Activated CD8-positive, alpha-beta memory T cell treated with anti-CD3 and anti-CD28 coated beads, Interleukin-2, amount 50 U/mL, for 4 hours (primary cell): ENCODE measurements around the gene PITPNC1.
A peak's percentile ranks its signal among the peaks of the same experiment; 100 is the strongest.
"Not testable (repeated sequence)": the region's sequence is repeated elsewhere in the genome, so short reads cannot be mapped to it uniquely, and the experiment has no call there.

Experiments used
- DNase-seq: peaks from one replicate; pipeline ENCODE4 v3.0.0-alpha.2; 2020

PITPNC1 gene

DNA sequence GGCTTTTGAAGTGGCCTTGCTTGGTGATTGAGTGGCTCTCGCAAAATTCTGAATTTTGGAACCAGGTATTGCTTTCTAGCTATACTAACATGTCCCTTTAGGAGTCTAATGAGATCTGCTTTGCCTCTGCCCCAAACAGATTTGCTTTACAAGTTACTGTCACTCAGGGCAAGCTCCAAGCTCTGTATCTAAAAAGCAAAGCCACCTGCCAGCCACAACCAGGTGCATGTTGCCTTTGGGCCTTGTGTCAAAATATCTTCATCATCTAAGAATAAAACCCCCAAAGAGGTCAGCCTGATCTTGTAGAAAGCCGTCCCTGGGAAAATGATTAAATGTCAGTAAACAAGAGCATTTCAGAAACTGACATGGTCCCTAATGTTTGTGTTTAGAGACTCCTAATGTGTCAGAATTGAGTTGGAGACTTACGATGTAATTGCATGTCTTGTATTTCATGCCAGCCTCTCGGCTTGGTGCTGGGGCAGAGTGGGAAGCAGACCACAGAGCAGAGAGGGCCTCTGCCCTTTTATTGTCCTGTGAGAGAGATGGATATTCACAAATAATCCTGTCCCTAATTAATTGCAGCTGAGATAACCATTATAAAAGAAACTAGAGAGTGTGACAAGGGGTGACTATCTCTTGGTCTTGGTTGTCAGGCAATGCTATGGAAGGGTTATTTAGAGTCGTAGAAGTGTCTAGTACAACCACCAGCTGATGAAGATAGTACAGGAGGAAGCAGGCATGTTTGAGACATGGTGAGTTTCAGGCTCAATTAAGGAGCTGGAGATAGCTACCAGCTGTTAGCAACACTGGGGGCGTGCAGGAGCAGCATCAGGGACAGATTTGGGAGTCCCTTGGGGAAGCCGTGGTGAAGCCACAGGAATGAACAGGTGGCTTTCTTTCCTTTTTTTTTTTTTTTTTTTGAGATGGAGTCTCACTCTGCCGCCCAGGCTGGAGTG is 90.7 kb downstream of the PITPNC1 start:
- no peak for DNase-seq

GRCh38 chr17:67469208-67469980 is 92.3 kb downstream of the PITPNC1 start:
- DNase-seq = no peak

DNA sequence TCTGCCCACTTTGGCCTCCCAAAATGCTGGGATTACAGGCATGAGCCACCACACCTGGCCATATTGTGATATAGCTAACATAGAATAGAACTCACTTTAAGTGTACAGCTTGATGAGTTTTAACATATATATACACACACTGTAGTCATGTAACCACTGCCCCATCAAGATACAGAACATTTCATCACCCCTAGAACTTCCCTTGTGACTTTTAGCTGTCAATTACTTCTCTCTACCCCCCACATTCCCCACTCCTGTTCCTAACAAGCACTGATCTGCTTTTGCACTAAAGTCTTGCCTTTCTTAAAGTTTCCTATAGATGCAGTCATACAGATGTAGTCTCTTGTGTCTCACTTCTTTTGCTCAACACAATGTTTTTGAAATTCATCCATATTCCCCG is 93.1 kb downstream of the PITPNC1 start:
- no peak for DNase-seq

GRCh38 chr17:67471118-67471517 is 94.0 kb downstream of the PITPNC1 start:
- no peak for DNase-seq

- not testable (repeated sequence) for DNase-seq
These were observed 95.5 kb downstream of the PITPNC1 start for GRCh38 chr17:67472606-67473005.

DNA sequence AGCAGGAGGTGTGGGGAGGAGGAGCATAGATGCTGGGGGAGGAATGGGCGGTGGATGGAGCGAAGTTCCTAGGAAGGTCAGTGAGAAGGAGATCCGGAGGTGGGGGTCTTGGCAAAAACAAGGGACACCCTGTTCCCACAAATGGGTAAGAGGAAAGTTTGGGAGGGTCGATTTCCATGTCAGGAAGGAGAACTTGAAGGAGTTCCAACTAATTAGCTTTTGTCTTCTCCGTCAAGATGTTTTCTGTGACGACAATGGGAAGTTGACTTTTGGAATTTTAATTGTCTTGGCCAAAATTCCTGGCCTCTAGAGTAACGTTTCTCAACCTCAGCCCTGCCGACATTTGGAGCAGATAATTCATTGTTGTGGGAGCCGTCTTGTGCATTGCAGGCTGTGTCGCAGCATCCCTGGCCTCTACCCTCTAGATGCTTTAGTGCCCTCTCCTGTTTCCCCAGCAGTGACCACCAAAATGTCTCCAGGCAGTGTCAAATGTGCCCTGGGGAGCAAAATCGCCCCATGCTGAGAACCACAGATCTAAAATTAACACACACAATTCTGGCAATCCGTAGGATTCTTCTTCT is 97.1 kb downstream of the PITPNC1 start:
- no peak for DNase-seq

GRCh38 chr17:67475161-67475937 is 98.3 kb downstream of the PITPNC1 start:
- DNase-seq = peak; percentile 86

- peak; percentile 27 for DNase-seq
These were observed 99.8 kb downstream of the PITPNC1 start for GRCh38 chr17:67476787-67477335.

DNA sequence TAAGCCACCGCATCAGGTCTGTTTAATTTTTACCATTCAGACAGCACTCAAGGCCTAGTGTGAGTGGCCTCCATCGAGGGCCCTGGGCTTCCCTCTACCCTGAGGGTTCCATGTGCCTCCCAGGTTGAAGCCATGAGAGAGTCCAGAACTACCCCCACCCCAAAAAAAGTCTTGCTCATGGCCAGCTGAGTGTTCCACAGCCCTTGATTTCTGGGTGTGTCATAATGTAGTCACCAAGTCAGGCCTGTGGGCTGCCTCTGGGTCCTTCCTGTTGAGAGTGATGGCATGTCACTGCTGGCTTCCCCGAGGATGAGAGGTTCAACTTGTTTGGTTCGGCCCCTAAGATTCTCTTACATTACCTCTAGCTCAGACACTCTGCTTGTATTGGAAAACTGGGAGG is 100.6 kb downstream of the PITPNC1 start:
- peak; percentile 57 for DNase-seq

- no peak for DNase-seq
These were observed 101.4 kb downstream of the PITPNC1 start for GRCh38 chr17:67478401-67479041.

DNA sequence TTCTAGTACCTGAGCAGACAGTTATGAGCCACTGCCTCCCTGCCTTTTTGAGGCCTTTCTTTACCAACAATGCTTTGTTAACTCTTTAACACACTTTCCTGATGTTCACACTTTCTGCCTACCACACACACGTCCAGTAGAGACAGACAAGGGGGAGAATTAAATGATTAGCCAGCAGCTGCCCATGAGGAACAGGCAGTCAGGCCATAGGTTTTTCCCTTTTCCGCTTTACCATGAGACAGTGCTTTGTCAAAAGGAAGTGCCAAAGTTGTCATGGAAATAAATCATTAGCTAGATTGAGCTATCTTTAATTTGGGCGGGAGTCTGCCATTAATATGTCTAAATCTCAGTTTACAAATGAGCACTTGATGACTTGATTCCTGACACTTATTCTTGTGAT is 102.1 kb downstream of the PITPNC1 start:
- DNase-seq = no peak

DNA sequence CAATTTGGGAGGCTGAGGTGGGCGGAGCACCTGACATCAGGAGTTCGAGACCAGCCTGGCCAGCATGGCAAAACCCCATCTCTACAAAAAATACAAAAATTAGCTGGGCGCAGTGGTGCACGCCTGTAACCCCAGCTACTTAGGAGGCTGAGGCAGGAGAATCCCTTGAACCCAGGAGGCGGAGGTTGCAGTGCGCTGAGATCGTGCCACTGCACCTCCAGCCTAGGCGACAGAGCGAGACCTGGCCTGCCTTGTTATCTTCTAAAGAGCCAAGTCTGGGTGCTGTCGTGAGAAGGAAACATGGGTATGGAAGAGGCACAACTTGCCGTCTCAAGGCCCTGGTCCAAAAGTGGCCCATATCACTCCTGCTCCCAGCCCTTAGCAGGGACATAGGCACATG is 103.9 kb downstream of the PITPNC1 start:
- DNase-seq = not testable (repeated sequence)

DNA sequence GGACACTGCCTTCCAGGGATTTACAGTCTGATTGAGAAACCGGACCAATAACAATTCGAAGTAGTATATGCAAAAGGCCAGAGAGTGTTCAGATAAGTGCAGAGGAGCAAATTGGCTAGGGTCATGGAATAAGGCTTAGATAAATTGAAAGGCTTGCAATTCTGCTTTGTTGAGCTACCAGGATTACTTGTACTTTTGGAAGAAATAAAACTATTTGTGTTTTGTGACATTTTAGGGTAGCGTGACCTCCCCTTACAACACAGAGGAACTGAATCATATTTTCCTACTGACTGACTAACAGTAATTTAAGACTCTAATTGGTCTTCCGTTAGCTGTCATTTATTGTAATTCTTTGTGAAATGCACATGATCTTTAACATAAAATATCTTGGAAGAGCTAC is 104.7 kb downstream of the PITPNC1 start:
- DNase-seq = no peak

DNA sequence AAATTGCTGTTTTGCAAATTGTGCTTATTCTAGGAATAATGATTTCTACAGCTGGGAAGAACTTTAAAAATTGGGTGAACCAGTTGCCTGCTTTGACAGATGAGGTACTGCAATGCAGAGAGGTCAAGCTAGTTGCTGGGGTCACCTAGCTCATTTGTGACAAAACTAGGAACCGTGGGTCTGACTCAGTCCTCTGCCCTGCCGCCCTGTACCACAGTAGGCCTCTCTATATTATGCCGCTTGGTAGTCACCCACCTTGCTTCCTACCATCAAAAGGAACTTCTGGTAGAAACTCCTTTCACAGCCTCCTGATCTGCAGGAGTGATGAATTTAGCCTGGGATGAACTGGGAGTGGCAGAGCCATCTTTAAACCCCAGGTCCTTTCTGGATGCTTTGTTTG is 105.7 kb downstream of the PITPNC1 start:
- DNase-seq = no peak

- no peak for DNase-seq
These were observed 107.2 kb downstream of the PITPNC1 start for GRCh38 chr17:67484261-67484660.

GRCh38 chr17:67485666-67486065 is 108.6 kb downstream of the PITPNC1 start:
- no peak for DNase-seq

DNA sequence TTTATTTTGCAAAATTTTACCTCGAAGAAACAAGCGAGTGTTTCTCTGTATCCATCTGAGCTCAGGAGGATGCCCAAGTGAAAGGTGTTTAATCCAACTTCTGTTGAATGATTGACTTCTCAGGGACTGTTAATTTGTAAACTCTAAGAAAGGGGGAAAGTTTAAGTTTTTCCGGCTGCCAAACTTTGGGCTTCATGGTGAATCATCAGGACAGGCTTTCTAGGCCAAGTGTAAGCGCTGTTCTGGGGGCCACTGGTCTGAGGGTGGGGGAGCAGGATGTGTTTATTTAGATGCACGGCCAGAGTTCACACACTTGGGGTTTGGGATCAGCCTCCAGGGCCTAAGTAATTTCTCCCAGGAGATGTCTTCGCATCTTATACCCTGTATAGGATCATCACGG is 110.4 kb downstream of the PITPNC1 start:
- no peak for DNase-seq

DNA sequence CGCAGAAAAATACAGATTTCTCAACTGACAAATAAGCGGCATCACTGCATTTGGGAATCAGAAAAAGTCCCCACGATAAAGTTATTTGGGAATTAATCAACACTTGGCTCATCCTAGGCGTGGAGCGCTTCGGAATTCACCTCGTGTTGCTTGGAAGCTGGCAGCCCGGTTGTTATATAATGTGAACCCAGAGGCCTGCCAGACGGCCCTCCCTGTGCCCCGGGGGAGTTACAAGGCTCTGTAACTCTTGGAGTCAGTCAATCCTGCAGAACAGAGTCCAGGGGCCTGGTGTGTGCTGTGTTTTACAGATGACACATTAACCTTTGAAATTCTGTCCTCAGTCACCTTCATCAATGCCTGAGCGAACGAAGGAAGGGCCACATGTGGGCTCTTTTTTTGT is 111.1 kb downstream of the PITPNC1 start:
- DNase-seq = no peak

DNA sequence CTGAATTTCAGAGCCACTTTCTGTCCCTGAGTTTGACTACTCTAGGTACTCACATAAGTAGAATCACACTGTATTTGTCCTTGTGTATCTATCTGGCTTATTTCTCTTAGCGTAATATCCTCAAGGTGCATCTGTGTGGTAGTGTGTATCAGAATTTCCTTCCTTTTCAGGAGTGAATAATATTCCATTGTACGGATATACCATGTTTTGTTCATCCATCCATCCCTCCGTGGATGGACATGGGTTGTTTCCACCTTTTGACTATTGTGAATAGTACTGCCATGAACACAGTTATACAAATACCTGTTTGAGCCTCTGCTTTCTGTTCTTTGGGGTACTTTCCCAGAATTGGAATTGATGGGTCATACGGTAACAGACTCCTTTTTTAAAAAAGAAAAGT is 111.7 kb downstream of the PITPNC1 start:
- DNase-seq = no peak

DNA sequence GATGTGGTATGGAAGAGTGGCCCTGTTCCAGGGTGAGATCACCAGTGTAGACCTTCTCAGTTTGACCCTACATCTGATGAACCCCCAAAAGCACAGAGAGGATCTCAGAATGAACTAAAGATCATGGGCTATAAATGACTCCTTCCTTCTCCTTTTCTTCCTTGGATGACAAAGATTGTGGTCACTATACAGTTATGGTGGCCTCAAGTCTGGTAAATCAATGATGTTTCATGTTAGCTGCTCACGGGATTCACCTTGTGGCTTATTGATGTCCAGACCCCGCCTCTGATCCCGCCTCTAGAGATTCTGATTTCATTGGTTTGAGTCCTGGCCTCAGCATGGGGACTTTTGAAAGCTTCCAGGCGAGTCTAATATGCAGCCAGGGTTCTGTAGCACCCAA is 112.2 kb downstream of the PITPNC1 start:
- no peak for DNase-seq

DNA sequence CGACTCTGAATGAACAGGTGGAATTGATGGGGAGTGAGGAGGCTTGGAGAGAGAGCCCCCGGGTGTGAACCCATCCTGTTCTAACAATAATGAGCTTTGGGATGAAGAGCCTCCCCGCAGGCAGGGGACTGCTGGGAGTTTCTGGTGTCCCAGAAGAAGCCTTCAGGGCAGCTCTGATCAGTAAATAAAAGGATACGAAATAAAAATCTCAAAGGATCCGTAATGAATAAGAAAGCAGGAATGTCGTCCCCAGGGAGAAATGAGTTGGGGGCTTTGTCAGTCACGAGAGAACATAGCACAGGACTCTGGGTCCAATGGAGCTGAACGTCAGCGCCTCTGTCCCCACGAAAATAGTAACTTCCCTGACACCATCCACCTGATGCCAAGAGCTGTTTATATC is 113.4 kb downstream of the PITPNC1 start:
- DNase-seq = no peak
